ENCODE data around the gene SDC3.

SDC3 gene

GRCh38 chr1:30847358-30847972 is 61.1 kb downstream of the SDC3 start:
- H3K79me2 ChIP-seq (ENCODE audit: low read length), result no peaks in the 10 kb centered on the region
- no peak for TF ChIP-seq CTCF (IDR thresholded peaks at IDR 0.05; ENCODE audit: low read depth, low read length)
- TF ChIP-seq EZH2phosphoT487 (IDR thresholded peaks at IDR 0.05; ENCODE audit: low read depth), result no peak
- H4K20me1 ChIP-seq (ENCODE audit: insufficient read depth, low read length), result no peaks in the 10 kb centered on the region
- no peak overlapping the region for H3K9ac ChIP-seq (ENCODE audit: low read length)
- H3K4me1 ChIP-seq (ENCODE audit: low read length), result peaks cover 14% of the 10 kb centered on the region
- H3K27me3 ChIP-seq (ENCODE audit: low read depth, low read length), result peaks cover 30% of the 10 kb centered on the region
- H3K9me3 ChIP-seq (ENCODE audit: insufficient read depth, low read length), result no peaks in the 10 kb centered on the region
- H2AFZ ChIP-seq (ENCODE audit: low read depth, low read length), result no peak overlapping the region
- H3K27ac ChIP-seq (ENCODE audit: low read length), result no peak overlapping the region
- no peak overlapping the region for H3K4me2 ChIP-seq (ENCODE audit: low read length)
- H3K4me3 ChIP-seq (ENCODE audit: low read length), result no peak overlapping the region
- no peaks in the 10 kb centered on the region for H3K36me3 ChIP-seq (replicated peaks; ENCODE audit: low read depth, low read length)

GRCh38 chr1:30846587-30846986 is 62.0 kb downstream of the SDC3 start:
- H3K27me3 ChIP-seq (ENCODE audit: low read depth, low read length), result peaks cover 36% of the 10 kb centered on the region
- no peak overlapping the region for H3K9ac ChIP-seq (ENCODE audit: low read length)
- H3K79me2 ChIP-seq (ENCODE audit: low read length), result no peaks in the 10 kb centered on the region
- no peak overlapping the region for H3K4me2 ChIP-seq (ENCODE audit: low read length)
- H4K20me1 ChIP-seq (ENCODE audit: insufficient read depth, low read length), result no peaks in the 10 kb centered on the region
- H3K36me3 ChIP-seq (replicated peaks; ENCODE audit: low read depth, low read length), result no peaks in the 10 kb centered on the region
- no peak overlapping the region for H3K27ac ChIP-seq (ENCODE audit: low read length)
- no peak overlapping the region for H2AFZ ChIP-seq (ENCODE audit: low read depth, low read length)
- no peaks in the 10 kb centered on the region for H3K9me3 ChIP-seq (ENCODE audit: insufficient read depth, low read length)
- H3K4me1 ChIP-seq (ENCODE audit: low read length), result peaks cover 7% of the 10 kb centered on the region
- TF ChIP-seq EZH2phosphoT487 (IDR thresholded peaks at IDR 0.05; ENCODE audit: low read depth) (no peak), CTCF (IDR thresholded peaks at IDR 0.05; ENCODE audit: low read depth, low read length) (no peak)
- H3K4me3 ChIP-seq (ENCODE audit: low read length), result no peak overlapping the region

GRCh38 chr1:30845904-30846290 is 62.7 kb downstream of the SDC3 start:
- H2AFZ ChIP-seq (ENCODE audit: low read depth, low read length), result no peak overlapping the region
- no peak overlapping the region for H3K9ac ChIP-seq (ENCODE audit: low read length)
- H3K4me1 ChIP-seq (ENCODE audit: low read length), result peaks cover 7% of the 10 kb centered on the region
- no peak overlapping the region for H3K4me3 ChIP-seq (ENCODE audit: low read length)
- TF ChIP-seq EZH2phosphoT487 (IDR thresholded peaks at IDR 0.05; ENCODE audit: low read depth) (no peak), CTCF (IDR thresholded peaks at IDR 0.05; ENCODE audit: low read depth, low read length) (no peak)
- no peaks in the 10 kb centered on the region for H3K36me3 ChIP-seq (replicated peaks; ENCODE audit: low read depth, low read length)
- H3K27ac ChIP-seq (ENCODE audit: low read length), result no peak overlapping the region
- H3K79me2 ChIP-seq (ENCODE audit: low read length), result no peaks in the 10 kb centered on the region
- H3K27me3 ChIP-seq (ENCODE audit: low read depth, low read length), result peaks cover 40% of the 10 kb centered on the region
- H3K4me2 ChIP-seq (ENCODE audit: low read length), result no peak overlapping the region
- no peaks in the 10 kb centered on the region for H4K20me1 ChIP-seq (ENCODE audit: insufficient read depth, low read length)
- H3K9me3 ChIP-seq (ENCODE audit: insufficient read depth, low read length), result no peaks in the 10 kb centered on the region

- Histone ChIP-seq H3K9ac (ENCODE audit: low read length) (no peak overlapping the region), H3K79me2 (ENCODE audit: low read length) (no peaks in the 10 kb centered on the region), H3K27ac (ENCODE audit: low read length) (no peak overlapping the region), H3K27me3 (ENCODE audit: low read depth, low read length) (peaks cover 40% of the 10 kb centered on the region), H4K20me1 (ENCODE audit: insufficient read depth, low read length) (no peaks in the 10 kb centered on the region), H3K4me2 (ENCODE audit: low read length) (no peak overlapping the region), H2AFZ (ENCODE audit: low read depth, low read length) (no peak overlapping the region), H3K36me3 (replicated peaks; ENCODE audit: low read depth, low read length) (no peaks in the 10 kb centered on the region), H3K4me1 (ENCODE audit: low read length) (peaks cover 3% of the 10 kb centered on the region), H3K9me3 (ENCODE audit: insufficient read depth, low read length) (no peaks in the 10 kb centered on the region), H3K4me3 (ENCODE audit: low read length) (no peak overlapping the region)
- TF ChIP-seq CTCF (IDR thresholded peaks at IDR 0.05; ENCODE audit: low read depth, low read length) (no peak), EZH2phosphoT487 (IDR thresholded peaks at IDR 0.05; ENCODE audit: low read depth) (no peak)
These were observed 63.2 kb downstream of the SDC3 start for GRCh38 chr1:30845237-30845903.

Data from OCI-LY3 (cell line).